PC-9 (cell line): Measurements from ENCODE around the gene IRGC. TPM values are rescaled to one million over a fixed set of nuclear protein-coding genes. Genes with fewer than 3 reads are reported as not detected.
"Not testable (repeated sequence)": the region's sequence is repeated elsewhere in the genome, so short reads cannot be mapped to it uniquely, and the experiment has no call there.

Experiments
- BruUV-seq: library from RNA; stranded (reverse); fragments of 400-500 nt; replicated peaks from 2 replicates; lab custom pipeline; 2021; lab: Mats Ljungman, UMichigan
- CTCF ChIA-PET: fragments of 300-600 bp; sonication (Branson Sonifier 250); formaldehyde crosslinking; loops from one replicate; lab custom pipeline; 2022; ENCODE audit warnings: antibody characterized with exemption; lab: Charles Lee
- POLR2A ChIA-PET: fragments of 300-600 bp; sonication (Branson Sonifier 250); formaldehyde crosslinking; loops from one replicate; lab custom pipeline; 2022; ENCODE audit warnings: antibody characterized with exemption; ENCODE audit not compliant: unreplicated experiment; lab: Charles Lee
- DNase-seq, 2 experiments: peaks; one replicate each; pipeline versions ENCODE4 v3.0.0 to v3.0.0-alpha.2; 2015 to 2022; ENCODE audit warnings: mixed read lengths in 1 of 2
- H2AFZ ChIP-seq: fragments of 200-600 bp; sonication (generic); 2 replicates; pipeline ENCODE4 v1.8.1; 2017; ENCODE audit warnings: antibody characterized with exemption
- H3F3A ChIP-seq: fragments of 200-600 bp; sonication (generic); 2 replicates; pipeline ENCODE4 v1.8.1; 2017; ENCODE audit warnings: antibody characterized with exemption, mild to moderate bottlenecking, low read depth; ENCODE audit not compliant: insufficient read depth
- H3K27ac ChIP-seq: fragments of 200-600 bp; sonication (generic); 2 replicates; pipeline ENCODE4 v1.6.1; 2016; ENCODE audit warnings: mixed run types
- H3K27me3 ChIP-seq: fragments of 200-600 bp; sonication (generic); 2 replicates; pipeline ENCODE4 v1.6.1; 2016; ENCODE audit warnings: low read depth, mixed run types; ENCODE audit not compliant: insufficient read depth
- H3K36me3 ChIP-seq: fragments of 200-600 bp; sonication (generic); 2 replicates; pipeline ENCODE4 v1.6.1; 2016; ENCODE audit warnings: low read depth, mixed run types
- H3K4me1 ChIP-seq: fragments of 200-600 bp; sonication (generic); replicated peaks from 2 replicates; pipeline ENCODE4 v1.6.1; 2016; ENCODE audit warnings: mixed run types; ENCODE audit not compliant: insufficient read depth
- H3K4me2 ChIP-seq: fragments of 200-600 bp; sonication (generic); 2 replicates; pipeline ENCODE4 v1.6.1; 2017; ENCODE audit warnings: mixed run types
- H3K4me3 ChIP-seq: fragments of 200-600 bp; sonication (generic); 2 replicates; pipeline ENCODE4 v1.6.1; 2016; ENCODE audit warnings: mixed run types
- H3K79me2 ChIP-seq: fragments of 200-600 bp; sonication (generic); 2 replicates; pipeline ENCODE4 v1.6.1; 2017; ENCODE audit warnings: low read depth, mixed run types
- H3K9me2 ChIP-seq: fragments of 200-600 bp; sonication (generic); 2 replicates; pipeline ENCODE4 v1.8.1; 2017; ENCODE audit warnings: mild to moderate bottlenecking; ENCODE audit not compliant: insufficient read depth
- H3K9me3 ChIP-seq: fragments of 200-600 bp; sonication (generic); 2 replicates; pipeline ENCODE4 v1.8.1; 2016; ENCODE audit warnings: low read depth; ENCODE audit not compliant: insufficient read depth
- H4K20me1 ChIP-seq: fragments of 200-600 bp; sonication (generic); 2 replicates; pipeline ENCODE4 v1.8.1; 2017; ENCODE audit not compliant: insufficient read depth
- CTCF ChIP-seq: fragments of 200-600 bp; sonication (generic); conservative IDR thresholded peaks from 2 replicates; pipeline ENCODE4 v1.6.1; 2017; ENCODE audit warnings: mixed run types, antibody characterized with exemption, mild to moderate bottlenecking, moderate library complexity
- EZH2 ChIP-seq: fragments of 200-600 bp; sonication (generic); IDR thresholded peaks from 2 replicates; pipeline ENCODE4 v1.8.0; 2017; ENCODE audit warnings: antibody characterized with exemption, low read depth
- intact Hi-C: fragments of 100-400 bp; cut with micrococcal nuclease; formaldehyde crosslinking; loops from one replicate; pipeline ENCODE4 v1.10.0; 2022; ENCODE audit not compliant: unreplicated experiment
- total RNA-seq: library from RNA; stranded (reverse); gene quantifications from 2 replicates; pipeline ENCODE4 v1.2.3, GENCODE V29; 2021

Gene IRGC
- total RNA-seq, 1 experiment from 2014 or later = not detected

GRCh38 chr19:43675906-43676305 lies 40.0 kb upstream of the IRGC start:
- BruUV-seq = no TSS peak
- Histone ChIP-seq H3K27ac (peak overlapping the region; percentile 99), H3K4me1 (peaks cover 41% of the 10 kb centered on the region), H3K4me3 (no peak overlapping the region), H3F3A (peaks cover 47% of the 10 kb centered on the region), H3K9me3 (no peaks in the 10 kb centered on the region), H3K4me2 (peak overlapping the region; percentile 85), H3K27me3 (no peaks in the 10 kb centered on the region), H4K20me1 (no peaks in the 10 kb centered on the region), H3K36me3 (no peaks in the 10 kb centered on the region), H3K9me2 (no peaks in the 10 kb centered on the region), H3K79me2 (0 out of 2 replicates have a peak, but pooled peaks cover 6% of the 10 kb centered on the region), H2AFZ (no peak overlapping the region; the same call in 1 of the 2 replicates)
- TF ChIP-seq EZH2 = no peak
- TF ChIP-seq CTCF = no peak
- ChIA-PET CTCF (interaction anchor here (0.6 kb wide), 1 partner anchor 841 kb away, joined by 3 read pairs; no protein-coding TSS in a partner anchor), POLR2A (interaction anchor here (0.6 to 1.0 kb wide), 2 partner anchors 11 to 124 kb away, joined by 4 to 14 read pairs; no protein-coding TSS in a partner anchor)
- intact Hi-C loops = loop anchor here (1.0 kb wide), 2 partner anchors 11 to 25 kb away; no protein-coding TSS in a partner anchor
- no peak for DNase-seq

- Histone ChIP-seq H3F3A (peaks cover 34% of the 10 kb centered on the region), H3K36me3 (no peaks in the 10 kb centered on the region), H3K27ac (peak overlapping the region; percentile 30), H3K9me2 (no peaks in the 10 kb centered on the region), H3K9me3 (no peaks in the 10 kb centered on the region), H3K4me1 (peaks cover 24% of the 10 kb centered on the region), H3K27me3 (no peaks in the 10 kb centered on the region), H3K4me3 (no peak overlapping the region), H3K79me2 (0 out of 2 replicates have a peak, but pooled peaks cover 6% of the 10 kb centered on the region), H3K4me2 (no peak overlapping the region), H4K20me1 (no peaks in the 10 kb centered on the region), H2AFZ (no peak overlapping the region)
- BruUV-seq = no TSS peak
- ChIA-PET POLR2A (no interaction called here), CTCF (interaction anchor here (0.6 kb wide), 1 partner anchor 570 kb away, joined by 3 read pairs; no protein-coding TSS in a partner anchor)
- peak in 1 of 2 experiments; percentile 56 for DNase-seq
- TF ChIP-seq EZH2 (no peak), CTCF (no peak)
- intact Hi-C loops = no loop called here
These were observed 37.2 kb upstream of the IRGC start for GRCh38 chr19:43678512-43679261.

- Histone ChIP-seq H3K36me3 (no peaks in the 10 kb centered on the region), H3K4me3 (no peak overlapping the region), H3K4me1 (peaks cover 7% of the 10 kb centered on the region), H3K4me2 (no peak overlapping the region), H3K9me3 (no peaks in the 10 kb centered on the region), H2AFZ (no peak overlapping the region), H4K20me1 (no peaks in the 10 kb centered on the region; the same call in 1 of the 2 replicates), H3F3A (peaks cover 14% of the 10 kb centered on the region), H3K79me2 (no peaks in the 10 kb centered on the region), H3K27me3 (no peaks in the 10 kb centered on the region), H3K9me2 (no peaks in the 10 kb centered on the region), H3K27ac (no peak overlapping the region)
- TF ChIP-seq EZH2 = no peak
- ChIA-PET CTCF (no interaction called here), POLR2A (no interaction called here)
- DNase-seq = no peak
- intact Hi-C loops = no loop called here
- no TSS peak for BruUV-seq
These were observed 34.1 kb upstream of the IRGC start for GRCh38 chr19:43681821-43682220.

- POLR2A ChIA-PET, H3K27me3 ChIP-seq, H3K79me2 ChIP-seq, H3K4me2 ChIP-seq, H3K4me3 ChIP-seq, H2AFZ ChIP-seq, DNase-seq, H3K9me3 ChIP-seq, H4K20me1 ChIP-seq, CTCF ChIA-PET, H3K9me2 ChIP-seq, H3K27ac ChIP-seq, H3K36me3 ChIP-seq, intact Hi-C loops, BruUV-seq: not testable (repeated sequence)
- Histone ChIP-seq H3F3A (peaks cover 16% of the 10 kb centered on the region), H3K4me1 (peaks cover 12% of the 10 kb centered on the region)
These were observed 33.6 kb upstream of the IRGC start for GRCh38 chr19:43682269-43682668.
